SU-DHL-6 (cell line): ENCODE results near the gene XIRP2.

Experiments
- CTCF ChIP-seq: fragments of 200-600 bp; sonication (generic); IDR thresholded peaks from one replicate; pipeline ENCODE4 v1.5.1; 2017; ENCODE audit warnings: antibody characterized with exemption, mild to moderate bottlenecking, low read length, moderate library complexity; ENCODE audit not compliant: insufficient read depth, poor library complexity, severe bottlenecking
- EZH2phosphoT487 ChIP-seq: fragments of 200-600 bp; sonication (generic), shearing (Covaris generic); conservative IDR thresholded peaks from 2 replicates; pipeline ENCODE4 v1.6.1; 2018; ENCODE audit warnings: mild to moderate bottlenecking, antibody characterized with exemption, low read length, moderate library complexity, mixed read lengths

GRCh38 chr2:167100506-167100905 lies 212.2 kb downstream of the XIRP2 start:
- no peak for TF ChIP-seq CTCF
- TF ChIP-seq EZH2phosphoT487 = no peak
